C4-2B (cell line): ENCODE results near the gene VCPKMT.

Experiments used
- H3K27ac ChIP-seq: fragments of 450-650 bp; 2 replicates; pipeline ENCODE4 v1.5.1; 2017
- ZFX ChIP-seq: fragments of 450-650 bp; IDR thresholded peaks from 2 replicates; pipeline ENCODE4 v1.6.1; 2017
- TF ChIP-seq, protein P1 (sequence below): fragments of 450-650 bp; conservative IDR thresholded peaks from 2 replicates; pipeline ENCODE4 v1.5.1; 2017; ENCODE audit warnings: mild to moderate bottlenecking

VCPKMT gene

DNA sequence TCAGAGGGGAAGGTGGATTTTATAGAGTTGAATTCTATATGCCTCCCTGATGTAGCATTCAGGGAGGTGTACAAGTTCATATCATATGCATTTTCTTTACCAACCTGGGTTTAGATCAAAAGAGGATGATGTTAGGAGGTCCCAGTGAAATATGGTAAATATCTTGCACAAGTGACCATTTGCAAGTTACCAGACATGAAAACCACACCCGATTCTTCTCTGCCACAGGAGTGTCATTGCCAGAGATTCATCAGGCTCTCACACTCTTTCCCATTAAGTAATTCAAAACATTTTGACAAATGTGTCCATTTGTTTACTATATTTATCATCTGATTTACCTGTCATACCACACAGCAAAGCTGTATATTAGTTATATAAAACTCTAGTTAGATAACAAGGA, 44.0 kb downstream of the VCPKMT start:
- TF ChIP-seq, protein P1, sequence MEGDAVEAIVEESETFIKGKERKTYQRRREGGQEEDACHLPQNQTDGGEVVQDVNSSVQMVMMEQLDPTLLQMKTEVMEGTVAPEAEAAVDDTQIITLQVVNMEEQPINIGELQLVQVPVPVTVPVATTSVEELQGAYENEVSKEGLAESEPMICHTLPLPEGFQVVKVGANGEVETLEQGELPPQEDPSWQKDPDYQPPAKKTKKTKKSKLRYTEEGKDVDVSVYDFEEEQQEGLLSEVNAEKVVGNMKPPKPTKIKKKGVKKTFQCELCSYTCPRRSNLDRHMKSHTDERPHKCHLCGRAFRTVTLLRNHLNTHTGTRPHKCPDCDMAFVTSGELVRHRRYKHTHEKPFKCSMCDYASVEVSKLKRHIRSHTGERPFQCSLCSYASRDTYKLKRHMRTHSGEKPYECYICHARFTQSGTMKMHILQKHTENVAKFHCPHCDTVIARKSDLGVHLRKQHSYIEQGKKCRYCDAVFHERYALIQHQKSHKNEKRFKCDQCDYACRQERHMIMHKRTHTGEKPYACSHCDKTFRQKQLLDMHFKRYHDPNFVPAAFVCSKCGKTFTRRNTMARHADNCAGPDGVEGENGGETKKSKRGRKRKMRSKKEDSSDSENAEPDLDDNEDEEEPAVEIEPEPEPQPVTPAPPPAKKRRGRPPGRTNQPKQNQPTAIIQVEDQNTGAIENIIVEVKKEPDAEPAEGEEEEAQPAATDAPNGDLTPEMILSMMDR = no peak
- no peak for TF ChIP-seq ZFX

DNA sequence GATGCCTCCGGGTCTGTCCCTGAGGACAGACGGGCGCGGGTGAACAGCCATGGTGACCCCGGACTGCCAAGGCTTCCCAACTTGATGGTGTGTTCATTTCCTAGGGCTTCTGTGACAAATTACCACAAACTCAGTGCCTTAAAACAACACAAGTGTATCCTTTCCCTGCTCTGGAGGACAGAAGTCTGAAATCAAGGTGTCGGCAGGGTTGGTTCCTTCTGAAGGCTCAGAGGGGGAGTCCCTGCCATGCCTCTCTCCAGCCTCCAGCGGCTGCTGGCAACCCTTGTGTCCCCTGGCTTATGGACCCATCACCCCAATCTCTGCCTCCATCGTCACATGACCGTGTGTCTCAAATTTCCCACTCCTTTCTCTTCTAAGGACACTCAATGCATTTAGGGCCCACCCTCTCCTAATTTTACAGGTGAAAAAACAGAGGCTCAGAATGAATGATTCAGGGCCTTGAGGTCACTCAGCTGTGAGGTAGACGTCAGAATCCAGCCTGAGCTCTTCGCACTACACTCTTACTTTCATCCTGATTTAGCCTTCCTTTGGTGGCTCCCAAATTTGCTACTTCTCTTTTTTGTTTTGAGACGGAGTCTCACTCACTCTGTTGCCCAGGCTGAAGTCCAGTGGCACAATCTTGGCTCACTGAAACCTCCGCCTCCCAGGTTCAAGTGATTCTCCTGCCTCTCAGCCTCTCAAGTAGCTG, 45.4 kb downstream of the VCPKMT start:
- TF ChIP-seq ZFX = no peak
- TF ChIP-seq, protein P1 = no peak
- H3K27ac ChIP-seq = no peak overlapping the region

More for the DNA sequence above, 44.0 kb downstream of the VCPKMT start:
- H3K27ac ChIP-seq = no peak overlapping the region

DNA sequence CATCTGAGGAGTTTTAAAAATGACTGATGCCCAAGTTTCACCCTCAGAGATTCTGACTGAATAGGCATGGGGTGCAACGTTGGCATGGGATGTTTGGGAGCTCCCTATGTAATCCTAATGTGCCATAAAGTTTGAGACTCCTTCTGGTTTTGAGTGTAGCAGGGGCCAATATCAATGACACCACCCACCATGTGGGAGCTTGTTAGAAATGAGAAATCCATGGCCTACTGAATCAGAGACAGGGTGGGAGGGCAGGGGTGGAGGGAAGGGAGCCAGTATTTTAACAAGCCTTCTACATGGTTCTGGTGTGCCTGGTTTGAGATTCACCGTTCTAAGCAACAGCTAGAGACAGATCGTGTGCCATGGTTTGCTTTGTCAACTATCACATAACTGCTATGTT, 46.1 kb downstream of the VCPKMT start:
- TF ChIP-seq, protein P1 = no peak
- TF ChIP-seq ZFX = no peak
- no peak overlapping the region for H3K27ac ChIP-seq

DNA sequence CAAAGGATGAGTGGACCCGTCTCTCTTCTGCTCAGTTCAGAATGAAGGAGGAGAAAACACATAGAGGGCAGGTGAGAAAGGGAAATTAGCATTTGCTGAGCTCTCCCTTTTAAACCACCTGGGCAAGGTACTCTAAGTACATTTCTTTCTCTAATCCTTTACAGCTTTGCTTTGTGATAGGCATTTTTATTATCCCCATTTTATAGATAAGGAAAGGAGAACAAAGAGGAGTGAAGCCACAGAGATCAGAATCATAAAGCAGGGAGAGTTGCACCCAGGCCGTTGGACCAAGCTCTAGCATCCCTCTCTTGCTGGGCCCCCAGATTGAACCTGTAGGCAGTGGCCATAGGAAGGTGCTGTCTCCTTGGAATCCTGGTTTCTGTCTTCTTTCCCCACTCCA, 47.0 kb downstream of the VCPKMT start:
- TF ChIP-seq ZFX = no peak
- TF ChIP-seq, protein P1 = no peak
- no peak overlapping the region for H3K27ac ChIP-seq

DNA sequence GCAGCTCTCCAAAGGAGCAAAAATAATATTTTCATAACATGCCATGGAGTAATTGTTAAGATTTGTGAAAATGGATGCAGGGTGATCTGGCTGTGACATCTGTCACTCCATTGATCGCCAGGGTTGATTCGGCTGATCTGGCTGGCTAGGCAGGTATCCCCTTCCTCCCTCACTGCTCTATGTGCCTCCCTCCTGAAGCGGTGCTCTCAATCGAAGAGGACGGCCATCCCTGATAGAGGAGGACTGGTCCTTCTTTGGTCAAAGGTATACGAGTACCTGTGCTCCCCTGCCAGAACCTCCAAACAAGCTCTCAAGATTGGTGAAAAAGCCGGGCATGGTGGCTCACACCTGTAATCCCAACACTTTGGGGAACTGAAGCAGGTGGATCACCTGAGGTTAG, 47.9 kb downstream of the VCPKMT start:
- H3K27ac ChIP-seq = no peak overlapping the region
- TF ChIP-seq, protein P1 = no peak
- TF ChIP-seq ZFX = no peak

DNA sequence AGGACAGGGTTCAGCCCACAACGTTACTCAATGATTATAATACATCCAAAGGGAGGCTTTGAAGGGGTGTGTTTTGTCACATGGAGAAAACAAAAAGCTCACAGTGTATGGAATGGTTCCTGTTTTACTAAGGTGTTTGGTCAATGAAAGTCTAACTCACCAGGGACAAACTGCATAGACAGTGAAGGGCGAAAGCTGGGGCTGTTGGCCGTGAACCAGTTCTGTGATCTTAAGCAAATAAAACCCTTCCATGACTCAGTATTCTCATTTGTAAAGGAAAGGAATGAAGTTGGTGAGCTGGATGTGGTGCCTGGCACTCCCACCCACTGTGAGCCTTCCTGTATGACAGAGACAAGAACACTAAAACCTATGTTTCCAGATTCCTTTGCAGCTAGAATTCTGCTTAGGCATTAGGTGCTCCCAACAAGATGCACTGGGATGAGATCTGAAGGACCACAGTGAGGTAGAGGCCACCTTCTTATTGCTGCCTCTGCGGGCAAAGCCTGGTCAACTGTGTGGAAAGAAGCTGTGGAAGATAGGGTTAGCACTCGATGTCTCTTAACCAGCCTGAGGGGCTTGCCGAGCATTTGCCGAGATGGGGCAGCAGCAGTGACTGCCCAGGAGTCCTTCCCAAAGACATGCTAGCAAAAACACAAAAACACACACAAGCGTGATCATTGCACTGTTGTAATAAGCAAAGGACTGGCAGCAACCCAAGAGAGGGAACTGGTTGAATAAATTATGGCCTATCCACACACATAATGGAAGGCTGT, 48.5 kb downstream of the VCPKMT start:
- TF ChIP-seq, protein P1 = no peak
- no peak for TF ChIP-seq ZFX
- no peak overlapping the region for H3K27ac ChIP-seq

DNA sequence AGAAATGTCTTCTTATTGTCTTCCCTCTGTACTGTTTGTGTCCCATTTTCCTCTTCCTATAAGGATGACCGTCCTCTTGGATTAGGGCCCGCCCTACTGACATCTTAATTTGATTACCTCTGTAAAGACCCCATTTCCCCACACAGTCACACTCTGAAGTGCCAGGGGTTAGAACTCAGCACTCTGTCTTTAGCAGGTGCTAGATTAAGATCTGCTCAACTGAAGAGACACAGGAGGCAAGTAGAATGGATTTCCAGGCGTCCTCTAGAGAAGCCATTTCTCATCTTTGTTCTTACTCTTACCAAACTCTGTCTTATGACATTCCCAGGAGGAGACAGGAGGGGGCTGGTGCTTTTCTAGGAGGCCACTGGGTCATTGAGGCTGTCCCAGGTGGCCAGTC, 50.8 kb downstream of the VCPKMT start:
- no peak for TF ChIP-seq ZFX
- TF ChIP-seq, protein P1 = no peak
- H3K27ac ChIP-seq = no peak overlapping the region
